Measurements from ENCODE around the gene CNTN4.

CNTN4 gene

GRCh38 chr3:2567451-2567850 lies 468.8 kb downstream of the CNTN4 start:
- H3K27ac ChIP-seq (replicated peaks), result no peak overlapping the region
- H3K27me3 ChIP-seq (ENCODE audit: insufficient read depth, poor library complexity, severe bottlenecking), result no peaks in the 10 kb centered on the region
- TF ChIP-seq GABPA (IDR thresholded peaks at IDR 0.05; ENCODE audit: low read depth) (no peak), SPI1 (IDR thresholded peaks at IDR 0.05; ENCODE audit: borderline replicate concordance, low read depth) (no peak), POLR2AphosphoS5 (IDR thresholded peaks at IDR 0.05; ENCODE audit: low read depth) (no peak), CTCF (IDR thresholded peaks at IDR 0.05; ENCODE audit: insufficient read depth, low read length) (no peak), REST (IDR thresholded peaks at IDR 0.05; ENCODE audit: insufficient replicate concordance, low read depth) (no peak)
- no peak overlapping the region for H3K4me3 ChIP-seq (replicated peaks; ENCODE audit: insufficient read depth, low read length)
- DNase-seq (ENCODE audit: low read depth in 1 of 2, low spot score in 1 of 2), result no peak

- no peak for TF ChIP-seq CTCF (IDR thresholded peaks at IDR 0.05; ENCODE audit: insufficient read depth, low read length)
- TF ChIP-seq REST (IDR thresholded peaks at IDR 0.05; ENCODE audit: insufficient replicate concordance, low read depth), result no peak
- no peak for TF ChIP-seq POLR2AphosphoS5 (IDR thresholded peaks at IDR 0.05; ENCODE audit: low read depth)
- no peak for TF ChIP-seq GABPA (IDR thresholded peaks at IDR 0.05; ENCODE audit: low read depth)
- no peak for TF ChIP-seq SPI1 (IDR thresholded peaks at IDR 0.05; ENCODE audit: borderline replicate concordance, low read depth)
- no peak for DNase-seq (ENCODE audit: low read depth in 1 of 2, low spot score in 1 of 2)
Measured at GRCh38 chr3:2568156-2568555, 469.5 kb downstream of the CNTN4 start.

GRCh38 chr3:2568929-2569328 lies 470.3 kb downstream of the CNTN4 start:
- H3K4me3 ChIP-seq (replicated peaks; ENCODE audit: insufficient read depth, low read length), result no peak overlapping the region
- H3K27ac ChIP-seq (replicated peaks), result no peak overlapping the region
- no peak for DNase-seq (ENCODE audit: low read depth in 1 of 2, low spot score in 1 of 2)
- no peak for TF ChIP-seq CTCF (IDR thresholded peaks at IDR 0.05; ENCODE audit: insufficient read depth, low read length)
- H3K27me3 ChIP-seq (ENCODE audit: insufficient read depth, poor library complexity, severe bottlenecking), result no peaks in the 10 kb centered on the region

More at GRCh38 chr3:2568156-2568555, 469.5 kb downstream of the CNTN4 start:
- Histone ChIP-seq H3K4me3 (replicated peaks; ENCODE audit: insufficient read depth, low read length) (no peak overlapping the region), H3K27me3 (ENCODE audit: insufficient read depth, poor library complexity, severe bottlenecking) (no peaks in the 10 kb centered on the region), H3K27ac (replicated peaks) (no peak overlapping the region)

- no peak for DNase-seq (ENCODE audit: low read depth in 1 of 2, low spot score in 1 of 2)
- H3K27ac ChIP-seq (replicated peaks), result no peak overlapping the region
Measured at GRCh38 chr3:2577571-2577970, 478.9 kb downstream of the CNTN4 start.

More at GRCh38 chr3:2577571-2577970, 478.9 kb downstream of the CNTN4 start:
- Histone ChIP-seq H3K4me3 (replicated peaks; ENCODE audit: insufficient read depth, low read length) (no peak overlapping the region), H3K27me3 (ENCODE audit: insufficient read depth, poor library complexity, severe bottlenecking) (no peaks in the 10 kb centered on the region)
- no peak for TF ChIP-seq SPI1 (IDR thresholded peaks at IDR 0.05; ENCODE audit: borderline replicate concordance, low read depth)
- TF ChIP-seq CTCF (IDR thresholded peaks at IDR 0.05; ENCODE audit: insufficient read depth, low read length), result no peak
- TF ChIP-seq REST (IDR thresholded peaks at IDR 0.05; ENCODE audit: insufficient replicate concordance, low read depth), result no peak
- no peak for TF ChIP-seq POLR2AphosphoS5 (IDR thresholded peaks at IDR 0.05; ENCODE audit: low read depth)
- TF ChIP-seq GABPA (IDR thresholded peaks at IDR 0.05; ENCODE audit: low read depth), result no peak
